Thyroid gland (tissue), 4 donors: ENCODE results near the gene PSD. TPM values are rescaled to one million over a fixed set of nuclear protein-coding genes. Genes with fewer than 3 reads are reported as not detected.

Experiments used
- DNase-seq, 2 donors: peaks; one replicate each; pipeline ENCODE4 v3.0.0-alpha.2; 2019
- H3K27ac ChIP-seq, 3 donors: fragments of 200-600 bp; sonication (generic); 1 replicate in 2 of 3; 2 replicates in 1 of 3; pipeline ENCODE4 v1.5.1; 2016 to 2019; ENCODE audit warnings: mild to moderate bottlenecking in 1 of 3, moderate library complexity in 1 of 3
- H3K27me3 ChIP-seq: fragments of 200-600 bp; sonication (generic); one replicate; pipeline ENCODE4 v1.5.1; 2019
- H3K36me3 ChIP-seq, 2 donors: fragments of 200-600 bp; sonication (generic); one replicate each; pipeline ENCODE4 v1.5.1; 2016 to 2019
- H3K4me1 ChIP-seq, 2 donors: fragments of 200-600 bp; sonication (generic); one replicate each; pipeline ENCODE4 v1.5.1; 2017 to 2019
- H3K4me3 ChIP-seq, 3 donors: fragments of 200-600 bp; sonication (generic); replicated peaks in 1 of 3; 1 replicate in 2 of 3; 2 replicates in 1 of 3; pipeline ENCODE4 v1.5.1; 2016; ENCODE audit warnings: mild to moderate bottlenecking in 1 of 3
- H3K9me3 ChIP-seq: fragments of 200-600 bp; sonication (generic); one replicate; pipeline ENCODE4 v1.5.1; 2017
- CTCF ChIP-seq, 6 experiments: fragments of 200-600 bp in 3 of 6; fragments of 450-650 bp in 3 of 6; sonication (generic) in 3 of 6; IDR thresholded peaks; one replicate each; pipeline ENCODE4 v1.5.1; 2016 to 2019; ENCODE audit warnings: antibody characterized with exemption in 6 of 6, mild to moderate bottlenecking in 2 of 6, inconsistent platforms in 1 of 6, moderate library complexity in 1 of 6
- POLR2A ChIP-seq, 2 donors: fragments of 450-650 bp; IDR thresholded peaks; one replicate each; pipeline ENCODE4 v1.6.1; 2017; ENCODE audit warnings: antibody characterized with exemption in 2 of 2, mild to moderate bottlenecking in 2 of 2, moderate library complexity in 1 of 2
- WGBS, 2 donors: methylation state at CpG; one replicate each; pipeline ENCODE4 v1.1.5; 2017; 5-methylcytosine and 5-hydroxymethylcytosine counted together
- intact Hi-C: fragments of 100-400 bp; cut with DNase I; formaldehyde crosslinking; loops from one replicate; pipeline ENCODE4 v1.15.1; 2023
- total RNA-seq, 4 donors: library from RNA; depleted of rRNA; stranded (reverse); fragments of >200 nt; gene quantifications; one replicate each; pipeline ENCODE4 v1.2.3, GENCODE V29; 2016

PSD gene
- total RNA-seq, 4 donors from 2014 or later, result 0.24 to 1.1 (median 0.49) TPM

GRCh38 chr10:102438374-102438773 is 19.8 kb upstream of the PSD start:
- intact Hi-C loops, result no loop called here
- 91 to 95% methylated on average over 1 of the region's 1 CpG for WGBS, 2 donors
- Histone ChIP-seq H3K27ac (no peak overlapping the region), H3K9me3 (no peaks in the 10 kb centered on the region), H3K4me1 (peaks cover 0 to 3% of the 10 kb centered on the region in 2 donors), H3K36me3 (no peaks in the 10 kb centered on the region), H3K27me3 (no peaks in the 10 kb centered on the region), H3K4me3 (no peak overlapping the region)
- DNase-seq, result no peak
- no peak for TF ChIP-seq POLR2A (IDR thresholded peaks at IDR 0.05)
- TF ChIP-seq CTCF (IDR thresholded peaks at IDR 0.05), result no peak

- intact Hi-C loops, result no loop called here
- TF ChIP-seq POLR2A (IDR thresholded peaks at IDR 0.05) (no peak), CTCF (IDR thresholded peaks at IDR 0.05) (no peak)
- H3K4me3 ChIP-seq, result no peak overlapping the region
- H3K27ac ChIP-seq, result no peak overlapping the region
- no peaks in the 10 kb centered on the region for H3K27me3 ChIP-seq
- no peak for DNase-seq
- H3K9me3 ChIP-seq, result no peaks in the 10 kb centered on the region
- no peaks in the 10 kb centered on the region for H3K36me3 ChIP-seq
- WGBS, 2 donors, result 91 to 92% methylated on average over 3 of the region's 3 CpGs
- peaks cover 0 to 7% of the 10 kb centered on the region in 2 donors for H3K4me1 ChIP-seq
Measured at GRCh38 chr10:102437515-102437914, 18.9 kb upstream of the PSD start.

GRCh38 chr10:102436312-102436711 is 17.7 kb upstream of the PSD start:
- no peak for DNase-seq
- intact Hi-C loops, result no loop called here
- no peak for TF ChIP-seq POLR2A (IDR thresholded peaks at IDR 0.05)
- TF ChIP-seq CTCF (IDR thresholded peaks at IDR 0.05), result no peak
- Histone ChIP-seq H3K4me1 (peaks cover 7 to 14% of the 10 kb centered on the region in 2 donors), H3K9me3 (no peaks in the 10 kb centered on the region), H3K4me3 (no peak overlapping the region), H3K36me3 (no peaks in the 10 kb centered on the region), H3K27ac (no peak overlapping the region), H3K27me3 (no peaks in the 10 kb centered on the region)
- WGBS, 2 donors, result 80 to 93% methylated on average over 2 to 6 of the region's 6 CpGs

- intact Hi-C loops, result no loop called here
- TF ChIP-seq CTCF (IDR thresholded peaks at IDR 0.05), result no peak
- no peak for TF ChIP-seq POLR2A (IDR thresholded peaks at IDR 0.05)
- no peaks in the 10 kb centered on the region for H3K36me3 ChIP-seq
- peak overlapping the region in 1 of 3 donors; percentile 31 for H3K27ac ChIP-seq
- no peaks in the 10 kb centered on the region for H3K27me3 ChIP-seq
- DNase-seq, result no peak
- H3K9me3 ChIP-seq, result no peaks in the 10 kb centered on the region
- WGBS, 2 donors, result 15 to 24% methylated on average over 10 to 13 of the region's 14 CpGs
- H3K4me1 ChIP-seq, result peaks cover 7 to 15% of the 10 kb centered on the region in 2 donors
- no peak overlapping the region for H3K4me3 ChIP-seq
Measured at GRCh38 chr10:102435529-102436233, 17.1 kb upstream of the PSD start.

GRCh38 chr10:102435133-102435497 is 16.5 kb upstream of the PSD start:
- intact Hi-C loops, result no loop called here
- WGBS, 2 donors, result 52 to 67% methylated on average over 5 of the region's 5 CpGs
- Histone ChIP-seq H3K4me3 (no peak overlapping the region), H3K9me3 (no peaks in the 10 kb centered on the region), H3K36me3 (no peaks in the 10 kb centered on the region), H3K4me1 (peaks cover 7 to 15% of the 10 kb centered on the region in 2 donors), H3K27ac (peak overlapping the region in 1 of 3 donors; percentile 31), H3K27me3 (no peaks in the 10 kb centered on the region)
- DNase-seq, result no peak
- no peak for TF ChIP-seq CTCF (IDR thresholded peaks at IDR 0.05)
- TF ChIP-seq POLR2A (IDR thresholded peaks at IDR 0.05), result no peak
